ENCODE data around the gene TSKU.

Gene TSKU

GRCh38 chr11:76752321-76753143 is 30.6 kb upstream of the TSKU start:
- no peak for DNase-seq (ENCODE audit: low read depth)

GRCh38 chr11:76753449-76753848 is 29.7 kb upstream of the TSKU start:
- no peak for DNase-seq (ENCODE audit: low read depth)

GRCh38 chr11:76753950-76754349 is 29.2 kb upstream of the TSKU start:
- no peak for DNase-seq (ENCODE audit: low read depth)

- DNase-seq (ENCODE audit: low read depth), result no peak
Observed at GRCh38 chr11:76756341-76756741, 26.8 kb upstream of the TSKU start.

GRCh38 chr11:76758311-76758710 is 24.8 kb upstream of the TSKU start:
- DNase-seq (ENCODE audit: low read depth), result no peak

- no peak for DNase-seq (ENCODE audit: low read depth)
Observed at GRCh38 chr11:76759092-76759491, 24.1 kb upstream of the TSKU start.

- DNase-seq (ENCODE audit: low read depth), result no peak
Observed at GRCh38 chr11:76759517-76759916, 23.6 kb upstream of the TSKU start.

GRCh38 chr11:76760236-76760635 is 22.9 kb upstream of the TSKU start:
- DNase-seq (ENCODE audit: low read depth), result no peak

- DNase-seq (ENCODE audit: low read depth), result no peak
Observed at GRCh38 chr11:76761718-76762355, 21.3 kb upstream of the TSKU start.

- DNase-seq (ENCODE audit: low read depth), result no peak
Observed at GRCh38 chr11:76762356-76762752, 20.8 kb upstream of the TSKU start.

- no peak for DNase-seq (ENCODE audit: low read depth)
Observed at GRCh38 chr11:76762867-76763572, 20.1 kb upstream of the TSKU start.

- DNase-seq (ENCODE audit: low read depth), result no peak
Observed at GRCh38 chr11:76763573-76764346, 19.4 kb upstream of the TSKU start.

GRCh38 chr11:76764941-76765665 is 18.1 kb upstream of the TSKU start:
- DNase-seq (ENCODE audit: low read depth), result no peak

GRCh38 chr11:76765863-76766350 is 17.2 kb upstream of the TSKU start:
- no peak for DNase-seq (ENCODE audit: low read depth)

- DNase-seq (ENCODE audit: low read depth), result no peak
Observed at GRCh38 chr11:76766521-76766920, 16.6 kb upstream of the TSKU start.

- no peak for DNase-seq (ENCODE audit: low read depth)
Observed at GRCh38 chr11:76767659-76768058, 15.5 kb upstream of the TSKU start.

- DNase-seq (ENCODE audit: low read depth), result peak; percentile 96
Observed at GRCh38 chr11:76768088-76768908, 14.9 kb upstream of the TSKU start.

- DNase-seq (ENCODE audit: low read depth), result no peak
Observed at GRCh38 chr11:76768909-76769560, 14.1 kb upstream of the TSKU start.

GRCh38 chr11:76769645-76770586 is 13.2 kb upstream of the TSKU start:
- DNase-seq (ENCODE audit: low read depth), result no peak

Measured in CMK (cell line).